AG10803 (cell line): ENCODE measurements around the gene NT5DC2.

ENCODE experiments used
- DNase-seq: peaks from one replicate; pipeline ENCODE4 v3.0.0; 2010; ENCODE audit warnings: low read depth
- H3K4me3 ChIP-seq: 2 replicates; pipeline ENCODE4 v1.5.1; 2011; ENCODE audit warnings: mild to moderate bottlenecking, low read length, control low read depth
- TF ChIP-seq, protein P1 (sequence below): conservative IDR thresholded peaks from 2 replicates; pipeline ENCODE4 v1.5.1; 2011; ENCODE audit warnings: mild to moderate bottlenecking, low read length, control low read depth, inconsistent platforms

The NT5DC2 gene

DNA sequence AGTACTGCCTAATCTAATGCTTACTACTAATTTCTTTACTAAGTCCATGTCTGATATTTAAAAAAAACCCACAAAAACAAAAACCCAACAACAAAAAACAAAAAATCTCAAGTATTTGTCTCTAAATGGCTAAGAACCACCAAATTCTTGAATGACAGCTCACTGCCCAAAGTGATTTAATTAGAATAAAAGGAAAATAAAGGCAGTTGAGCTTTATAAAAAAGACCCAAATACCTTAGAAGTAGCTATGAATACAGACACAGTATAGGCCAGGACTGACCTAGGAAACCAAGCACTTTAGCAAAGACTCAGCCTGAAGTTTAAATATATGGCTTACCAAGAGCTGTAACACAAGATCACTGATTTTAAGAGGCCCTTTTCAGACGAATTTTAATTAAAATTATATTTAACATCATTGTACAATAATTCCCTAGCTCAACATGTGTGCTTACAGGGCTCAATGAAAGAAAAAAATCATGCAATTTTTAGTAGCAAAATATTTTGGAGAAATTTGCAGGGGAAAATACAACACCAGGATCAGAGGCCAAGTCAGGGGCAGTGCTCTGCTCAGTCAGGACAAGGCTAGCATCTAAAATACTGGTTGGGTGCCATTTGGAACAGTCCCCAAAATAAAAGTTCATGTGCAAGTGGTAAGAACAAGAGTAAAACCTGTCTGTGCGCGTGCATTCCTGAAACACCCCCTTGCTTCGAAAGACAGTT is 27.5 kb upstream of the NT5DC2 start:
- peak; percentile 41 for DNase-seq
- TF ChIP-seq, protein P1, sequence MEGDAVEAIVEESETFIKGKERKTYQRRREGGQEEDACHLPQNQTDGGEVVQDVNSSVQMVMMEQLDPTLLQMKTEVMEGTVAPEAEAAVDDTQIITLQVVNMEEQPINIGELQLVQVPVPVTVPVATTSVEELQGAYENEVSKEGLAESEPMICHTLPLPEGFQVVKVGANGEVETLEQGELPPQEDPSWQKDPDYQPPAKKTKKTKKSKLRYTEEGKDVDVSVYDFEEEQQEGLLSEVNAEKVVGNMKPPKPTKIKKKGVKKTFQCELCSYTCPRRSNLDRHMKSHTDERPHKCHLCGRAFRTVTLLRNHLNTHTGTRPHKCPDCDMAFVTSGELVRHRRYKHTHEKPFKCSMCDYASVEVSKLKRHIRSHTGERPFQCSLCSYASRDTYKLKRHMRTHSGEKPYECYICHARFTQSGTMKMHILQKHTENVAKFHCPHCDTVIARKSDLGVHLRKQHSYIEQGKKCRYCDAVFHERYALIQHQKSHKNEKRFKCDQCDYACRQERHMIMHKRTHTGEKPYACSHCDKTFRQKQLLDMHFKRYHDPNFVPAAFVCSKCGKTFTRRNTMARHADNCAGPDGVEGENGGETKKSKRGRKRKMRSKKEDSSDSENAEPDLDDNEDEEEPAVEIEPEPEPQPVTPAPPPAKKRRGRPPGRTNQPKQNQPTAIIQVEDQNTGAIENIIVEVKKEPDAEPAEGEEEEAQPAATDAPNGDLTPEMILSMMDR, result no peak
- H3K4me3 ChIP-seq, result no peak overlapping the region

DNA sequence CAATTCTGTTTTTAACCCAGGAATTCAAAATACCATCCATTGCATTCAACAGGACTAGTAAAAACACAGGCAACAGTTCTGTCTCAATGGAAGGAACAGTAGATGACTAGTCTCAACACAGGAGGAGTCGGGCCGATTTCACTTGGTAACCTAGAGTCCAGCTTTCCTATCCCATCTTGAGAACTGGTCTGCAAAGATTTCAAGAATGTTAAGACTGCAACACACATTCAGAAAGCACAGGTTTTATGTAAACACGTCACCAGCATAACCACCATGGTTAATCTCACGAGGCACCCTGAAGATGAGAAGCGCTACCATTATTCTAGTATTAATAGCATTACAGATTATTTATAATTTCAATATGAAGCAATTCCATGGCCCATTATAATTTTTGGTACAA is 24.8 kb upstream of the NT5DC2 start:
- no peak for DNase-seq
- TF ChIP-seq, protein P1, result no peak
- no peak overlapping the region for H3K4me3 ChIP-seq

DNA sequence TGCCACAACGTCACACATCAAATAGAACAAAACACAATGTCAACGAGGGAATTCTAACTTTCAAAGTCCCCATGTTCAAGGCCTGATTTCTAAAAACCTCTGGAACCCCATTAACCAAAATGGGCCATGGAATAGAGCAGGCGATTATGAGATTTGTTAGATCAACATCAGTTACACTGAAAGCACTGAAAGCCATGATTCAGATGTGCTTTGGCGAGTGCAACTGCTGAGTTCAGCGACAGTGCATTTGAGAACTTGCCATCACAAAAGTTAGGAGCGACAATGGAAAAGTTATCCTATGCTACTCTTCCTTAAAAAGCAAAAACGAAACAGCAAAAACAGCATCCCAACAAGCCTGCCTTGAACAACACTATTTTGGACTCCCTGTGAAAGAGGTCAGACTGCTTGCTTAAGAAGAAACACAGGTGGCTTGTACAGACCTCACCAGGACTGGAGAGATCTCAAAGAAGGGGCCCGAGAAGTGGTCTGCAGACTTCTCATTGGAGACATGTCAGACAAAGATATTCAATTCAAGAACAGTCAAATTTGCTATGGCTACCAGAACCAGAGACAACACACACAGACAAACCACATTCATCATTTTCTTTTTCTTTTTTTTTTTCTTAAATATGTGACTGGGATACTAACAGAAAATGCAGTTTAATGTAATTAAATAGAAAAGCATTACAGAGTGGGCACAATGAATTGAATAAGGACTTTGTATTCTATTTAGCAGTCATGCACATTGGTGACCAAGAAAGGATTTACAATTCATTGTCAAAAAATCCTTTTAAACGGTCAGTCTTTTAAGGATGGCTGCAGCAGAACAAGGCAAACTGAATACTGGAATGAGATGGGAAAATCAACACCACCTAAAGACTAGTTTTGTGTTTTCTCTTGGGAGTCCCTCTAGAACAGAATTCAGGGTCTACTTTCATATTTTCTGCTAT is 23.6 kb upstream of the NT5DC2 start:
- no peak overlapping the region for H3K4me3 ChIP-seq
- TF ChIP-seq, protein P1, result no peak
- no peak for DNase-seq

DNA sequence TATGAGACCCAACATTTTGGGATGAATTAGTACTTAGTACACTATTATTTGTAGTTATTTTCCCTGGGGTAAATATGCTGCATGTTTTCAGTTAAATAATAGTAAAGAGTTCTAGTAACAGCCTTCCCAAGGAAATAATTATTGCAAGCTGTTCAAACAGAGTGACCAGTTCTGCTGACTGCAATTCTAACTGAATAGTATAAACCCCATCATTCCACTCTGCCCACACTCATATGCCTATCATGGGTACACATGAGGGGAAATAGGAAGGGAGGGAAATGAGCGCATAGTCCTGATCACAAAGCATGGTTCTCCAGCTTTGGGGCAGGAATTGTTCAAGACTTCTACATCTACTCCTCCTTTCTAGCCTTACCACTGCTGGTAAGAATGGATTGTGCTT is 21.4 kb upstream of the NT5DC2 start:
- TF ChIP-seq, protein P1, result no peak
- no peak overlapping the region for H3K4me3 ChIP-seq
- no peak for DNase-seq

DNA sequence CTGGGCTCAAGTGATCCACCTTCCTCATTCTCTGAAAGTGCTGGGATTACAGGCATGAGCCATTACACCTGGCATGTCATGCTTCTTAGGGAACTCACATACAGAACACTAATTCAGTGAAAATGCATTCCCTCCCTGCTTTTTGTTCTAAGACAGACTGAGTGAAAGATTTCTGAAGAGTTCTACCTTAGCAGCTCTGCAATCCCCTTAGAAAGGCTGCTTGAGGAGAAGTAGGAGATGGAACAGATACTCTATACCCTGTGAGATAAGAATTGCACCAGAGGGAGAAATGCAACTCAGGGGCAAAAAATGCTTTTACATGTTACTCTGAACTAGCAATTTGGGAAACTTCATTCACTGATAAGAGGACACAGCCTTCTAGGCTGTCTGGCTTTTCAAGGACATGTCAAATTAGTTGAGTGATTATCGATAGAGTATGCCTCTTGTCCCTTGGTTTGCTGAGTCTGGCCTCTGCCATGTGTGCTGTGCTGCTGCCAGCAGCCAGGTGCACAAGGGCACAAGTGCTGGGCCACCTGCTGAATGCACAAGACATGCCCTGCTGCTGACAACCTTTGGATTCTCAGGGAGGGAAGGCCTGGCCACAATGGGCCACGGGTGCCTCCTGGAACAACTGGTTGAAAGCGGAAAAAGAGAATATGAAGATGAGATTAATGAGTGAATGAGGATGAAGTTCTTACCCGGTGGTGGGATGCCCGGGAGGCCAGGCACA is 20.5 kb upstream of the NT5DC2 start:
- TF ChIP-seq, protein P1, result no peak
- DNase-seq, result no peak

DNA sequence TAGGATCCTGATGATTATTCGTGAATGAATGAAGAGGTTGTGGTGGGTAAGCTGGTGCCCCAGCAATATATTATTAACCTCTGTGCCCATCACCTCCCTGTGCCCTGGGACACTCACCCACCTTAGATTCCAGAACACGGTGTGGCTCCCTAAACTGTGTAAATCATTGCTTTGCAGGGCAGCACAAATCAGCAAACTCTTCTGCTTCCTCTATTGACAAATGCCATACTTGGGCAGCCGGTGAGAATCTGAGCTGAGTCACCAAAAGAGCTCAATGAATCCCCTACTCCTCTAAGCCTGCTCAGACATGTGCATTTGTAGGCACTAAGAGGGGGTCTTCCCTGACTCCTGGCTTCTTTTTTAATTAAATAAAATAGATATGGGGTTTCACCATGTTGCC is 18.4 kb upstream of the NT5DC2 start:
- TF ChIP-seq, protein P1, result no peak

More for the DNA sequence above, 20.5 kb upstream of the NT5DC2 start:
- no peak overlapping the region for H3K4me3 ChIP-seq

More for the DNA sequence above, 18.4 kb upstream of the NT5DC2 start:
- H3K4me3 ChIP-seq, result no peak overlapping the region
- DNase-seq, result no peak
